Stimulated activated CD8-positive, alpha-beta memory T cell treated with anti-CD3 and anti-CD28 coated beads, Interleukin-4, amount 100 ng/mL, for 4 hours (primary cell): ENCODE measurements around the gene MAP2K2.
A peak's percentile ranks its signal among the peaks of the same experiment; 100 is the strongest.

ENCODE experiments used
- DNase-seq, 2 donors: peaks; one replicate each; pipeline ENCODE4 v3.0.0-alpha.2; 2020; ENCODE audit warnings: low read depth in 2 of 2, low spot score in 1 of 2

MAP2K2 gene

GRCh38 chr19:4061683-4062418 is 62.1 kb downstream of the MAP2K2 start:
- DNase-seq, result no peak

GRCh38 chr19:4061178-4061682 is 62.7 kb downstream of the MAP2K2 start:
- DNase-seq, result no peak

- DNase-seq, result no peak
Observed at GRCh38 chr19:4060621-4061177, 63.2 kb downstream of the MAP2K2 start.

GRCh38 chr19:4059891-4060620 is 63.9 kb downstream of the MAP2K2 start:
- DNase-seq, result peak; percentile 32 to 68

GRCh38 chr19:4059453-4059871 is 64.5 kb downstream of the MAP2K2 start:
- DNase-seq, result no peak

GRCh38 chr19:4058693-4059452 is 65.0 kb downstream of the MAP2K2 start:
- DNase-seq, result no peak

- DNase-seq, result peak; percentile 42 to 70
Observed at GRCh38 chr19:4057931-4058692, 65.8 kb downstream of the MAP2K2 start.

GRCh38 chr19:4055209-4055552 is 68.7 kb downstream of the MAP2K2 start:
- DNase-seq, result no peak

- no peak for DNase-seq
Observed at GRCh38 chr19:4054441-4055208, 69.3 kb downstream of the MAP2K2 start.

- no peak for DNase-seq
Observed at GRCh38 chr19:4053423-4054324, 70.2 kb downstream of the MAP2K2 start.

GRCh38 chr19:4052993-4053422 is 70.9 kb downstream of the MAP2K2 start:
- no peak for DNase-seq

- DNase-seq, result no peak
Observed at GRCh38 chr19:4052114-4052992, 71.6 kb downstream of the MAP2K2 start.

GRCh38 chr19:4051175-4052101 is 72.5 kb downstream of the MAP2K2 start:
- DNase-seq, result no peak

GRCh38 chr19:4049432-4049831 is 74.5 kb downstream of the MAP2K2 start:
- no peak for DNase-seq

GRCh38 chr19:4046946-4047683 is 76.8 kb downstream of the MAP2K2 start:
- DNase-seq, result no peak

- no peak for DNase-seq
Observed at GRCh38 chr19:4046362-4046691, 77.6 kb downstream of the MAP2K2 start.
